Upper lobe of left lung (tissue), 6 donors: Measurements from ENCODE around the gene GMDS. TPM values are rescaled to one million over a fixed set of nuclear protein-coding genes. Genes with fewer than 3 reads are reported as not detected.

ENCODE experiments used
- ATAC-seq, 2 donors: fragments of 200-7000 bp; cut with Tn5 transposase; one replicate each; pipeline ENCODE4 v1.9.1; 2022; ENCODE audit warnings: mild to moderate bottlenecking in 2 of 2, moderate library complexity in 2 of 2; ENCODE audit not compliant: low FRiP score in 2 of 2
- DNase-seq, 2 donors: peaks; one replicate each; pipeline ENCODE4 v3.0.0-alpha.2; 2019 to 2020
- H3K27ac ChIP-seq, 4 donors: fragments of 200-600 bp; sonication (generic); one replicate each; pipeline ENCODE4 v1.5.1; 2016 to 2019
- H3K27me3 ChIP-seq, 4 donors: fragments of 200-600 bp; sonication (generic); one replicate each; pipeline ENCODE4 v1.5.1; 2017 to 2019
- H3K36me3 ChIP-seq, 4 donors: fragments of 200-600 bp; sonication (generic); one replicate each; pipeline ENCODE4 v1.5.1; 2016 to 2019
- H3K4me1 ChIP-seq, 4 donors: fragments of 200-600 bp; sonication (generic); one replicate each; pipeline ENCODE4 v1.5.1; 2018 to 2019
- H3K4me3 ChIP-seq, 4 donors: fragments of 200-600 bp; sonication (generic); one replicate each; pipeline ENCODE4 v1.5.1; 2017 to 2019; ENCODE audit warnings: mild to moderate bottlenecking in 2 of 4, moderate library complexity in 1 of 4
- H3K9me3 ChIP-seq, 4 donors: fragments of 200-600 bp; sonication (generic); one replicate each; pipeline ENCODE4 v1.5.1; 2018 to 2019
- EP300 ChIP-seq, 4 donors: sonication (generic); formaldehyde crosslinking; IDR thresholded peaks; one replicate each; pipeline ENCODE4 v1.5.1; 2017; ENCODE audit warnings: antibody characterized with exemption in 4 of 4, control low read depth in 2 of 4
- POLR2A ChIP-seq, 4 donors: fragments of 450-650 bp; IDR thresholded peaks; one replicate each; pipeline ENCODE4 v1.5.1; 2016 to 2017; ENCODE audit warnings: antibody characterized with exemption in 4 of 4, mild to moderate bottlenecking in 2 of 4
- POLR2AphosphoS5 ChIP-seq, 2 donors: sonication (generic); formaldehyde crosslinking; IDR thresholded peaks; one replicate each; pipeline ENCODE4 v1.5.1; 2017; ENCODE audit warnings: antibody characterized with exemption in 2 of 2
- WGBS, 2 donors: methylation state at CpG; one replicate each; pipeline ENCODE4 v1.1.5; 2017 to 2018; 5-methylcytosine and 5-hydroxymethylcytosine counted together
- total RNA-seq, 6 donors: library from RNA; depleted of rRNA in 4 of 6; stranded (reverse); fragments of >200 nt in 4 of 6; gene quantifications; one replicate each; pipeline versions ENCODE4 v1.1.0 to v1.2.1, GENCODE V29; 2016 to 2021
- TF ChIP-seq, protein P1 (sequence below), 6 experiments: fragments of 450-650 bp in 4 of 6; fragments of 200-600 bp in 2 of 6; sonication (generic) in 2 of 6; IDR thresholded peaks; one replicate each; pipeline ENCODE4 v1.5.1; 2016 to 2019; ENCODE audit warnings: antibody characterized with exemption in 6 of 6
- donor health status: DM: no; HTN: no; CAD: no; lungs with moderate emphysema.
- donor health status: DM: no; HTN: yes; CAD: no; lungs with severe emphysema.

The GMDS gene
- total RNA-seq, 6 donors from 2014 or later = 7.6 to 17.8 (median 14.1) TPM

DNA sequence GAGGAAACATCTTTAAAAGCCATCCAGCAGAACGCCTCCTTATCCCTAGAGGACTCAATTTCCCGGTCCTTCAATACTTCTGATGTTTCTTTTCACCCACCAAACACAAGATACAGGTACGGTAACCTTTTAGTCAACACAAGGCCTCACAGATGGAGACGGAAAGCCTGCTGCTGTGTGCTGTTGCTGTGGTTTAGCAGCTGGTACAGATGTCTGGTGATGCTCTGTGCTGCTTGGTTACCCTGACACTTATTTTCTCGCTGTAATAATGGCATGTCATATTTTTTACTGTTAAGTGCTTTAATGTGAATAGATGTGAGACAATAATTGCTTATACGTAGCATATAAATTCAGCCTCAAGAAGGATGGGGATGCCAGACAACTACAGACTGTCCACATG is 25.3 kb downstream of the GMDS start:
- TF ChIP-seq POLR2AphosphoS5 (IDR thresholded peaks at IDR 0.05) (no peak), POLR2A (IDR thresholded peaks at IDR 0.05) (no peak), EP300 (IDR thresholded peaks at IDR 0.05) (no peak)
- TF ChIP-seq, protein P1, sequence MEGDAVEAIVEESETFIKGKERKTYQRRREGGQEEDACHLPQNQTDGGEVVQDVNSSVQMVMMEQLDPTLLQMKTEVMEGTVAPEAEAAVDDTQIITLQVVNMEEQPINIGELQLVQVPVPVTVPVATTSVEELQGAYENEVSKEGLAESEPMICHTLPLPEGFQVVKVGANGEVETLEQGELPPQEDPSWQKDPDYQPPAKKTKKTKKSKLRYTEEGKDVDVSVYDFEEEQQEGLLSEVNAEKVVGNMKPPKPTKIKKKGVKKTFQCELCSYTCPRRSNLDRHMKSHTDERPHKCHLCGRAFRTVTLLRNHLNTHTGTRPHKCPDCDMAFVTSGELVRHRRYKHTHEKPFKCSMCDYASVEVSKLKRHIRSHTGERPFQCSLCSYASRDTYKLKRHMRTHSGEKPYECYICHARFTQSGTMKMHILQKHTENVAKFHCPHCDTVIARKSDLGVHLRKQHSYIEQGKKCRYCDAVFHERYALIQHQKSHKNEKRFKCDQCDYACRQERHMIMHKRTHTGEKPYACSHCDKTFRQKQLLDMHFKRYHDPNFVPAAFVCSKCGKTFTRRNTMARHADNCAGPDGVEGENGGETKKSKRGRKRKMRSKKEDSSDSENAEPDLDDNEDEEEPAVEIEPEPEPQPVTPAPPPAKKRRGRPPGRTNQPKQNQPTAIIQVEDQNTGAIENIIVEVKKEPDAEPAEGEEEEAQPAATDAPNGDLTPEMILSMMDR (IDR thresholded peaks at IDR 0.05) = no peak
- 96 to 99% methylated on average over 6 of the region's 6 CpGs for WGBS, 2 donors
- ATAC-seq = no peak
- no peak overlapping the region for H3K27ac ChIP-seq
- H3K9me3 ChIP-seq = no peaks in the 10 kb centered on the region
- no peak overlapping the region for H3K4me3 ChIP-seq
- H3K27me3 ChIP-seq = no peaks in the 10 kb centered on the region
- DNase-seq = no peak
- peaks cover 5 to 11% (median 7%) of the 10 kb centered on the region in 4 donors for H3K4me1 ChIP-seq
- H3K36me3 ChIP-seq = no peaks in the 10 kb centered on the region

DNA sequence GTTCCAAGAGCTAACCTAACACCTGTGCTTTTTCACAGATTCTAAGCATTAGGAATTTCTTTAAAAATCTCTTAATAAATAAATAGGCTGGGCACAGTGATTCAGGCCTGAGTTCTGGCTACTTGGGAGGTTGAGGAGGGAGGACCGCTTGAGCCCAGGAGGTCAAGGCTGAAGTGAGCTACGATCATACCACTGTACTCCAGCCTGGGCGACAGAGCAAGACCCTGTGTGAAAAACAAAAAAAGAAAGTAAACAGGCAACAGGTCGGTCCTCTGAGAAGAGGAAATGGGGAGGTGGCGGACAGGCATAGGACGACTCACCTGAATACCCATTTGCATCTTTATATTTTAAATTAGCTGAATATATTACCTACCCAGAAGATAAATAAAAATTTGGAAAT is 26.5 kb downstream of the GMDS start:
- no peaks in the 10 kb centered on the region for H3K27me3 ChIP-seq
- no peaks in the 10 kb centered on the region for H3K9me3 ChIP-seq
- H3K4me1 ChIP-seq = peaks cover 5 to 11% (median 7%) of the 10 kb centered on the region in 4 donors
- ATAC-seq (no peak), DNase-seq (no peak)
- no peaks in the 10 kb centered on the region for H3K36me3 ChIP-seq
- H3K27ac ChIP-seq = no peak overlapping the region
- no peak overlapping the region for H3K4me3 ChIP-seq
- WGBS, 2 donors = 94 to 95% methylated on average over 6 of the region's 6 CpGs
- TF ChIP-seq EP300 (IDR thresholded peaks at IDR 0.05) (no peak), POLR2A (IDR thresholded peaks at IDR 0.05) (no peak), POLR2AphosphoS5 (IDR thresholded peaks at IDR 0.05) (no peak)
- TF ChIP-seq, protein P1 (IDR thresholded peaks at IDR 0.05) = no peak

DNA sequence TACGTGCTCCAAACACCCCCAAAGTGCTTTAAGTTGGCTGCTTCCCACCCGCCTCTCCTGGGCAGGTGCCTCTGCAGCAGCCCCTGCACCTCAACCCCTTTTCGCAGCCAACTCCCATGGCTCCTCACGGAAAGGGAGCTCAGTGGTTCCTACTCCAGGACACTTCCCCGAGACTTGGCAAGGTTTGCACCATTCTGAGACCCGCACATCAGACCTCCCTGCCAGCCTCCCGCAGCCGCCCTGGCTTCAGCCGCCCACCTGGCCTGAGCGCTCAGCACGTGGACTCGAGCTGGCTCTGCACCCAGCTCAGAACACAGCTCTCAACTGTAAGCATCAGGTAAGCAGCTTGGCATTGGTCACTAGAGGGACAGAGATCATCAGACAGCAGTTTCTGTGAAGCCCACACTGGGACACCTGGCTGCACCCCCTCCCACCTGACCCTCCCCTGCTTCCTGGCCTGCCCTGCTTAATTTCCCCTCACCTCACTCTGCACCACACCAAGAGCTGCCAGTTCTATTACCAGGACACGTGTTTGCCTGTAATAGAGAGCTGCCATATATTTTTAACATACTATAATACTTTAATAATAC is 28.5 kb downstream of the GMDS start:
- TF ChIP-seq POLR2AphosphoS5 (IDR thresholded peaks at IDR 0.05) = no peak
- TF ChIP-seq, protein P1 (IDR thresholded peaks at IDR 0.05) = no peak
- TF ChIP-seq EP300 (IDR thresholded peaks at IDR 0.05) = no peak
- no peak for TF ChIP-seq POLR2A (IDR thresholded peaks at IDR 0.05)
- H3K4me3 ChIP-seq = no peak overlapping the region
- no peak overlapping the region for H3K27ac ChIP-seq
- H3K9me3 ChIP-seq = no peaks in the 10 kb centered on the region
- peak in 1 of 2 donors; percentile 62 for DNase-seq
- 96 to 98% methylated on average over 5 to 13 of the region's 13 CpGs for WGBS, 2 donors
- no peaks in the 10 kb centered on the region for H3K27me3 ChIP-seq
- peak in 1 of 2 donors; percentile 57 for ATAC-seq
- H3K36me3 ChIP-seq = no peaks in the 10 kb centered on the region
- peaks cover 0 to 2% (median under 1%) of the 10 kb centered on the region in 4 donors for H3K4me1 ChIP-seq

DNA sequence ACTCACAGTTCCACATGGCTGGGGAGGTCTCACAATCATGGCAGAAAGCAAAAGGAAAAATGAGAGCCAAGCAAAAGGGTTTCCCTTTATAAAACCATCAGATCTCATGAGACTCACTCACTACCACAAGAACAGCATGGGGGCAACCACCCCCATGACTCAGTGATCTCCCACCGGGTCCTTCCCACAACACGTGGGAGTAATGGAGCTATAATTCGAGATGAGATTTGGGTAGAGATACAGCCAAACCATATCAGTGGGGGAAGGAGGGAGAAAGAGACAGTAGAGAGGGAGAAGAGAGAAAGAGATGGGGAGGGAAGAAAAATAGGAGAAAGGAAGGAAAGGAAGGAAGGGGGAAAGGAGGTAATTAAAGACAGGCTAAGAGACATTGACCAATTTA is 30.1 kb downstream of the GMDS start:
- no peaks in the 10 kb centered on the region for H3K9me3 ChIP-seq
- no peak for ATAC-seq
- no peaks in the 10 kb centered on the region for H3K36me3 ChIP-seq
- no peak overlapping the region for H3K4me3 ChIP-seq
- TF ChIP-seq EP300 (IDR thresholded peaks at IDR 0.05) = no peak
- TF ChIP-seq, protein P1 (IDR thresholded peaks at IDR 0.05) = no peak
- no peak for TF ChIP-seq POLR2AphosphoS5 (IDR thresholded peaks at IDR 0.05)
- no peak for TF ChIP-seq POLR2A (IDR thresholded peaks at IDR 0.05)
- DNase-seq = no peak
- no peak overlapping the region for H3K27ac ChIP-seq
- no peaks in the 10 kb centered on the region for H3K27me3 ChIP-seq
- WGBS, 2 donors = 87 to 88% methylated on average over 3 of the region's 3 CpGs
- H3K4me1 ChIP-seq = no peaks in the 10 kb centered on the region

DNA sequence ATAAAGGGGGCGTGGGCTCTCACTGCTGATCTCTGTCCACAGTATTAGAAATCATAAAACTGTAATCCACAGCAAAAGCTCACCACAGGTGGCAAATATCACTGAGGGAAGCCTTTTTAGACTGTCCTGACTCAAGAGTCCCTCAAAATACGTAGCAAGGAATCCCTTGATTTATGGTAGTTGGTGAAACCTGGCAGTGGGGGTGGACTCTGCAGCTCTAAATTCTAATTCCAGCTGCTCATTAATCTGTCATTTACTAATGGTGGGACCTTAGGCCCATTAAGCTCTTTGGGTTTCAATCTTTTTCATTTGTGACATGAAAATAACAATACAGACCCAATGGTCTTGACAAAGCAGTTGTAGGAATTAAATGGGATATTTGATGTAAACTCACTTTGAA is 32.3 kb downstream of the GMDS start:
- Histone ChIP-seq H3K4me1 (no peaks in the 10 kb centered on the region), H3K27me3 (no peaks in the 10 kb centered on the region), H3K4me3 (no peak overlapping the region), H3K9me3 (no peaks in the 10 kb centered on the region), H3K36me3 (no peaks in the 10 kb centered on the region), H3K27ac (no peak overlapping the region)
- no peak for ATAC-seq
- TF ChIP-seq POLR2AphosphoS5 (IDR thresholded peaks at IDR 0.05) (no peak), POLR2A (IDR thresholded peaks at IDR 0.05) (no peak), EP300 (IDR thresholded peaks at IDR 0.05) (no peak)
- TF ChIP-seq, protein P1 (IDR thresholded peaks at IDR 0.05) = no peak
- DNase-seq = no peak
- 71 to 93% methylated on average over 2 of the region's 2 CpGs for WGBS, 2 donors
